HG02678 (cell line): ENCODE data around the gene GMPPB.
"Not testable (repeated sequence)": the region's sequence is repeated elsewhere in the genome, so short reads cannot be mapped to it uniquely, and the experiment has no call there.

Experiments used
- ATAC-seq: cut with Tn5 transposase; IDR thresholded peaks from one replicate; pipeline ENCODE4 v1.9.1; 2021; ENCODE audit warnings: mild to moderate bottlenecking, moderate library complexity; ENCODE audit not compliant: unreplicated experiment

GMPPB gene

GRCh38 chr3:49723628-49724551 lies at the start of gene GMPPB:
Gene GMPPB (minus strand): TSS chr3:49723951. CDS start chr3:49723726, 225 bp downstream.
- peak; percentile 81 for ATAC-seq

- no peak for ATAC-seq
Measured at GRCh38 chr3:49772703-49773102, 49.0 kb upstream of the GMPPB start.

- ATAC-seq = no peak
Measured at GRCh38 chr3:49771340-49771938, 47.7 kb upstream of the GMPPB start.

- ATAC-seq = no peak
Measured at GRCh38 chr3:49769926-49770325, 46.2 kb upstream of the GMPPB start.

GRCh38 chr3:49769286-49769915 lies 45.6 kb upstream of the GMPPB start:
- ATAC-seq = no peak

- ATAC-seq = no peak
Measured at GRCh38 chr3:49763981-49764380, 40.2 kb upstream of the GMPPB start.

- ATAC-seq = no peak
Measured at GRCh38 chr3:49761661-49762060, 37.9 kb upstream of the GMPPB start.

GRCh38 chr3:49759226-49759625 lies 35.5 kb upstream of the GMPPB start:
- ATAC-seq = no peak

- ATAC-seq = no peak
Measured at GRCh38 chr3:49757197-49757596, 33.4 kb upstream of the GMPPB start.

GRCh38 chr3:49756036-49756435 lies 32.3 kb upstream of the GMPPB start:
- no peak for ATAC-seq

- ATAC-seq = no peak
Measured at GRCh38 chr3:49754536-49754935, 30.8 kb upstream of the GMPPB start.

GRCh38 chr3:49751501-49751900 lies 27.8 kb upstream of the GMPPB start:
- ATAC-seq = no peak

GRCh38 chr3:49750056-49750455 lies 26.3 kb upstream of the GMPPB start:
- no peak for ATAC-seq

- not testable (repeated sequence) for ATAC-seq
Measured at GRCh38 chr3:49748874-49749273, 25.1 kb upstream of the GMPPB start.

- no peak for ATAC-seq
Measured at GRCh38 chr3:49747792-49748480, 24.2 kb upstream of the GMPPB start.

GRCh38 chr3:49745986-49746385 lies 22.2 kb upstream of the GMPPB start:
- no peak for ATAC-seq

GRCh38 chr3:49740427-49740826 lies 16.7 kb upstream of the GMPPB start:
- ATAC-seq = no peak

GRCh38 chr3:49738067-49738713 lies 14.4 kb upstream of the GMPPB start:
- ATAC-seq = no peak

GRCh38 chr3:49734752-49735151 lies 11.0 kb upstream of the GMPPB start:
- ATAC-seq = no peak

- no peak for ATAC-seq
Measured at GRCh38 chr3:49733551-49733950, 9.8 kb upstream of the GMPPB start.

GRCh38 chr3:49732597-49732996 lies 8.8 kb upstream of the GMPPB start:
- no peak for ATAC-seq
